B cell (primary cell): ENCODE measurements around the gene DMXL2.
A peak's percentile ranks its signal among the peaks of the same experiment; 100 is the strongest.

Experiments
- CTCF ChIP-seq: fragments of 200-600 bp; IDR thresholded peaks from one replicate; pipeline ENCODE4 v1.8.0; 2022; ENCODE audit warnings: antibody characterized with exemption, mild to moderate bottlenecking
- EZH2 ChIP-seq: IDR thresholded peaks from 2 replicates; pipeline ENCODE4 v1.6.1; 2012; ENCODE audit warnings: borderline replicate concordance, low read depth, mild to moderate bottlenecking, moderate library complexity, low read length; ENCODE audit not compliant: insufficient read depth, poor library complexity, severe bottlenecking

GRCh38 chr15:51403072-51403878, 219.3 kb downstream of the DMXL2 start:
- peak; percentile 36 for TF ChIP-seq CTCF
- no peak for TF ChIP-seq EZH2
